Kidney epithelial cell (primary cell): ENCODE measurements around the gene VPS9D1. TPM values are rescaled to one million over a fixed set of nuclear protein-coding genes. Genes with fewer than 3 reads are reported as not detected.

Source experiments
- DNase-seq: peaks from one replicate; pipeline ENCODE4 v3.0.0-alpha.2; 2010; ENCODE audit warnings: low read depth
- H3K27me3 ChIP-seq: 2 replicates; pipeline ENCODE4 v1.6.0; 2011; ENCODE audit warnings: low read length; ENCODE audit not compliant: control insufficient read depth, insufficient read depth
- H3K36me3 ChIP-seq: 2 replicates; pipeline ENCODE4 v1.5.1; 2011; ENCODE audit warnings: low read length; ENCODE audit not compliant: control insufficient read depth, insufficient read depth
- H3K4me3 ChIP-seq: 2 replicates; pipeline ENCODE4 v1.5.1; 2011; ENCODE audit warnings: low read depth, mild to moderate bottlenecking, control low read depth, low read length
- total RNA-seq: library from RNA; depleted of rRNA; stranded (reverse); fragments of >200 nt; gene quantifications from 2 replicates; pipeline ENCODE4 v1.2.3, GENCODE V29; 2015
- TF ChIP-seq, protein P1 (sequence below): IDR thresholded peaks from 2 replicates; pipeline ENCODE4 v1.5.1; 2011; ENCODE audit warnings: mild to moderate bottlenecking, moderate library complexity, low read length, control low read depth, inconsistent platforms; ENCODE audit not compliant: insufficient read depth, poor library complexity, severe bottlenecking

The VPS9D1 gene
- total RNA-seq, 1 donor from 2014 or later = 9.3 TPM

- TF ChIP-seq, protein P1, sequence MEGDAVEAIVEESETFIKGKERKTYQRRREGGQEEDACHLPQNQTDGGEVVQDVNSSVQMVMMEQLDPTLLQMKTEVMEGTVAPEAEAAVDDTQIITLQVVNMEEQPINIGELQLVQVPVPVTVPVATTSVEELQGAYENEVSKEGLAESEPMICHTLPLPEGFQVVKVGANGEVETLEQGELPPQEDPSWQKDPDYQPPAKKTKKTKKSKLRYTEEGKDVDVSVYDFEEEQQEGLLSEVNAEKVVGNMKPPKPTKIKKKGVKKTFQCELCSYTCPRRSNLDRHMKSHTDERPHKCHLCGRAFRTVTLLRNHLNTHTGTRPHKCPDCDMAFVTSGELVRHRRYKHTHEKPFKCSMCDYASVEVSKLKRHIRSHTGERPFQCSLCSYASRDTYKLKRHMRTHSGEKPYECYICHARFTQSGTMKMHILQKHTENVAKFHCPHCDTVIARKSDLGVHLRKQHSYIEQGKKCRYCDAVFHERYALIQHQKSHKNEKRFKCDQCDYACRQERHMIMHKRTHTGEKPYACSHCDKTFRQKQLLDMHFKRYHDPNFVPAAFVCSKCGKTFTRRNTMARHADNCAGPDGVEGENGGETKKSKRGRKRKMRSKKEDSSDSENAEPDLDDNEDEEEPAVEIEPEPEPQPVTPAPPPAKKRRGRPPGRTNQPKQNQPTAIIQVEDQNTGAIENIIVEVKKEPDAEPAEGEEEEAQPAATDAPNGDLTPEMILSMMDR = no peak
- peaks cover 11% of the 10 kb centered on the region for H3K36me3 ChIP-seq
- H3K4me3 ChIP-seq = no peak overlapping the region
- no peaks in the 10 kb centered on the region for H3K27me3 ChIP-seq
- no peak for DNase-seq
These were observed 2.9 kb upstream of the VPS9D1 start for GRCh38 chr16:89723279-89724250.

DNA sequence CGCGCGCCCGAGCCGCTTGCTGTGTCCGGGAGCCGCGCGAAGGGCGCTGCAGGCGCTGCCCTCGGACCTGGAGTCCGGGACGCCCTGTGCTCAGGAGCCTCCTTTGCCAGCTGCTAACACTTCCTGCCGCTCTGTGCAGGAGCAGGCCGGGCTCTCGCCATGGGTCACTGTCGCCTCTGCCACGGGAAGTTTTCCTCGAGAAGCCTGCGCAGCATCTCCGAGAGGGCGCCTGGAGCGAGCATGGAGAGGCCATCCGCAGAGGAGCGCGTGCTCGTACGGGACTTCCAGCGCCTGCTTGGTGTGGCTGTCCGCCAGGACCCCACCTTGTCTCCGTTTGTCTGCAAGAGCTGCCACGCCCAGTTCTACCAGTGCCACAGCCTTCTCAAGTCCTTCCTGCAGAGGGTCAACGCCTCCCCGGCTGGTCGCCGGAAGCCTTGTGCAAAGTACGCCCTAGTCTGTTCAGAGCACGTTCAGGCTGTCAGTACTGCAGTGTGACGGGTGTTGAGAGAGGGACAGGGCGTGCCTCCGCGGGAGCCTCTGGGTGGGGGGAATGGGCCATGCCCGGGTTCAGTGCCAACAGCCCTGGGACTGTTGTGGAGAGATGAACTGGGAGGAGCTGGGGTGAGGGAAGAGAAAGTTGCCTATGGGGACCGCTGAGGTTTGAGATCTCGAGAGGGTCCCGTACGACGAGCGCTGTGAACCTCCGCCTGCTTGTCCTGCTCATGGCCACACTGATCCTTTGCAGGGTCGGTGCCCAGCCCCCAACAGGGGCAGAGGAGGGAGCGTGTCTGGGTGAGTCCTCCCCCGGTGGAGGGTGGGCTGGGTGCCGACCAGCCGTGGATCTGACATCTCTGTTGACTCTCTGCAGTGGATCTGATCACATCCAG lies 1.9 kb upstream of the VPS9D1 start:
- H3K4me3 ChIP-seq = peak overlapping the region; percentile 56
- H3K36me3 ChIP-seq = peaks cover 11% of the 10 kb centered on the region
- no peaks in the 10 kb centered on the region for H3K27me3 ChIP-seq
- TF ChIP-seq, protein P1 = no peak
- DNase-seq = no peak

GRCh38 chr16:89721546-89722391 lies 1.1 kb upstream of the VPS9D1 start:
- no peaks in the 10 kb centered on the region for H3K27me3 ChIP-seq
- H3K36me3 ChIP-seq = peaks cover 10% of the 10 kb centered on the region
- TF ChIP-seq, protein P1 = no peak
- H3K4me3 ChIP-seq = peak overlapping the region; percentile 56
- DNase-seq = no peak

- no peak for DNase-seq
- Histone ChIP-seq H3K36me3 (peaks cover 10% of the 10 kb centered on the region), H3K27me3 (no peaks in the 10 kb centered on the region), H3K4me3 (peak overlapping the region; percentile 56)
- TF ChIP-seq, protein P1 = no peak
These were observed 216 bp downstream of the VPS9D1 start for GRCh38 chr16:89720551-89720812.

GRCh38 chr16:89717688-89718505 lies 2.8 kb downstream of the VPS9D1 start:
- Histone ChIP-seq H3K4me3 (no peak overlapping the region), H3K36me3 (peaks cover 1% of the 10 kb centered on the region), H3K27me3 (no peaks in the 10 kb centered on the region)
- DNase-seq = no peak
- TF ChIP-seq, protein P1 = no peak
